Measurements from ENCODE around the gene MCC.

DNA sequence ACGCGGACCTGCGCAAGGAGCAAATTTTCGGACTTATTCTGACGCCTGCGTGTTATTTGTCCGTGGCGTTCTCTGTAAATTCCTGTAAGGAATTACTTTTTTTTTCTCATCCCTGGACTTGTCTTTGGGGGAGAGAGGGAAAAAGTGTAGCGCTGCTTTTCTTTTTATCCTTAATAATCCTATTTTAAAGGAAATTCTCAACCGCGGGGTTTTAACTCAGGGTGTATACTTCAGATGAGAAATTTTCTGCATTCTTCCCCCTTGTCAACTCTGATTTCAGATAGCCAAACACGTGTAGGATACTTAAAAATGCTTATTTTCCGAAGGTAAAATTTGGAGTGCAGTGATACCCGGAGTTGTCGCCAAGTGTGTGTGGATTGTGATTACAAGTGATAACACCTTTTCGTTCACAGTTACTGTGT, 510.8 kb downstream of the MCC start:
- TF ChIP-seq, protein P1, sequence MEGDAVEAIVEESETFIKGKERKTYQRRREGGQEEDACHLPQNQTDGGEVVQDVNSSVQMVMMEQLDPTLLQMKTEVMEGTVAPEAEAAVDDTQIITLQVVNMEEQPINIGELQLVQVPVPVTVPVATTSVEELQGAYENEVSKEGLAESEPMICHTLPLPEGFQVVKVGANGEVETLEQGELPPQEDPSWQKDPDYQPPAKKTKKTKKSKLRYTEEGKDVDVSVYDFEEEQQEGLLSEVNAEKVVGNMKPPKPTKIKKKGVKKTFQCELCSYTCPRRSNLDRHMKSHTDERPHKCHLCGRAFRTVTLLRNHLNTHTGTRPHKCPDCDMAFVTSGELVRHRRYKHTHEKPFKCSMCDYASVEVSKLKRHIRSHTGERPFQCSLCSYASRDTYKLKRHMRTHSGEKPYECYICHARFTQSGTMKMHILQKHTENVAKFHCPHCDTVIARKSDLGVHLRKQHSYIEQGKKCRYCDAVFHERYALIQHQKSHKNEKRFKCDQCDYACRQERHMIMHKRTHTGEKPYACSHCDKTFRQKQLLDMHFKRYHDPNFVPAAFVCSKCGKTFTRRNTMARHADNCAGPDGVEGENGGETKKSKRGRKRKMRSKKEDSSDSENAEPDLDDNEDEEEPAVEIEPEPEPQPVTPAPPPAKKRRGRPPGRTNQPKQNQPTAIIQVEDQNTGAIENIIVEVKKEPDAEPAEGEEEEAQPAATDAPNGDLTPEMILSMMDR (IDR thresholded peaks at IDR 0.05), result no peak
- no peak for TF ChIP-seq EZH2 (IDR thresholded peaks at IDR 0.05)
